K562 (cell line): Measurements from ENCODE around the gene TBX1. TPM values are rescaled to one million over a fixed set of nuclear protein-coding genes. Genes with fewer than 3 reads are reported as not detected.

ENCODE experiments used
- ATAC-seq: fragments of 200-7000 bp; cut with Tn5 transposase; 3 replicates; pipeline ENCODE4 v1.9.1; 2020; ENCODE audit warnings: moderate library complexity
- BruUV-seq: library from RNA; stranded (reverse); fragments of 400-500 nt; replicated peaks from 2 replicates; lab custom pipeline; 2021; lab: Mats Ljungman, UMichigan
- CTCF ChIA-PET: fragments of 300-600 bp; formaldehyde crosslinking; extraction: SDS; loops from one replicate; lab custom pipeline; 2021; ENCODE audit warnings: low intra/inter-chr PET ratio; lab: Yijun Ruan, JAX
- POLR2A ChIA-PET: fragments of 300-600, 350-650 bp; sonication (Branson Sonifier 250); formaldehyde crosslinking; extraction: SDS; loops from one replicate; lab custom pipeline; 2021; ENCODE audit warnings: antibody characterized with exemption, inconsistent platforms; lab: Yijun Ruan, JAX
- DNase-seq, 4 experiments: peaks; one replicate each; pipeline versions ENCODE4 v3.0.0 to v3.0.0-alpha.2; 2011 to 2018; ENCODE audit warnings: low spot score in 3 of 4, mixed read lengths in 3 of 4; ENCODE audit errors: extremely low read depth in 1 of 4
- FAIRE-seq: peaks from 2 replicates; lab custom pipeline; 2011; peaks lifted over from hg19 to GRCh38; lab: Jason Lieb, UNC
- H2AFZ ChIP-seq: 2 replicates; pipeline ENCODE4 v1.6.0; 2011; ENCODE audit warnings: low read depth, low read length, control low read depth, inconsistent platforms
- H3K27ac ChIP-seq: fragments of 200-600 bp; 3 replicates; pipeline ENCODE4 v1.8.0; 2011; ENCODE audit warnings: low read depth, mild to moderate bottlenecking, control low read depth, inconsistent platforms, low read length, moderate library complexity, mixed read lengths; ENCODE audit errors: extremely low read depth
- H3K27me3 ChIP-seq, 2 experiments: fragments of 300-600 bp in 1 of 2; 2 replicates in 1 of 2; 3 replicates in 1 of 2; pipeline versions ENCODE4 v1.6.0 to v1.8.0; 2011; ENCODE audit warnings: inconsistent platforms in 2 of 2, low read length in 2 of 2, mild to moderate bottlenecking in 1 of 2, mixed read lengths in 1 of 2, moderate library complexity in 1 of 2; ENCODE audit not compliant: control insufficient read depth in 2 of 2, insufficient read depth in 2 of 2
- H3K36me3 ChIP-seq: fragments of 300-600 bp; 3 replicates; pipeline ENCODE4 v1.8.0; 2011; ENCODE audit warnings: mild to moderate bottlenecking, low read length, inconsistent platforms; ENCODE audit not compliant: control insufficient read depth, insufficient read depth
- H3K4me1 ChIP-seq, 2 experiments: fragments of 200-600 bp in 1 of 2; replicated peaks in 1 of 2; 2 replicates in 1 of 2; 3 replicates in 1 of 2; pipeline versions ENCODE4 v1.5.1 to v1.8.0; 2011; ENCODE audit warnings: inconsistent platforms in 2 of 2, low read length in 2 of 2, mild to moderate bottlenecking in 1 of 2, mixed read lengths in 1 of 2, moderate library complexity in 1 of 2; ENCODE audit not compliant: control insufficient read depth in 2 of 2, insufficient read depth in 2 of 2
- H3K4me2 ChIP-seq: 2 replicates; pipeline ENCODE4 v1.6.1; 2011; ENCODE audit warnings: low read length, control low read depth, inconsistent platforms, mixed read lengths; ENCODE audit not compliant: insufficient read depth
- H3K4me3 ChIP-seq: fragments of 200-600 bp; sonication (generic), shearing (Covaris generic); 2 replicates; pipeline ENCODE4 v1.5.1; 2016; ENCODE audit warnings: control low read depth, inconsistent platforms
- H3K79me2 ChIP-seq: fragments of 200-600 bp; 3 replicates; pipeline ENCODE4 v1.8.0; 2011; ENCODE audit warnings: low read length, inconsistent platforms; ENCODE audit not compliant: control insufficient read depth, insufficient read depth
- H3K9ac ChIP-seq, 2 experiments: 2 replicates each; pipeline versions ENCODE4 v1.6.0 to v1.6.1; 2011; ENCODE audit warnings: low read depth in 2 of 2, low read length in 2 of 2, control low read depth in 1 of 2, inconsistent platforms in 1 of 2, mild to moderate bottlenecking in 1 of 2, mixed read lengths in 1 of 2; ENCODE audit not compliant: insufficient read depth in 1 of 2
- H3K9me1 ChIP-seq: one replicate; pipeline ENCODE4 v1.6.0; 2011; ENCODE audit warnings: inconsistent platforms, mild to moderate bottlenecking, low read length, moderate library complexity; ENCODE audit not compliant: control insufficient read depth, insufficient read depth
- H3K9me3 ChIP-seq: replicated peaks from 2 replicates; pipeline ENCODE4 v1.5.1; 2011; ENCODE audit warnings: low read depth, low read length, inconsistent platforms; ENCODE audit not compliant: control insufficient read depth, insufficient read depth
- H4K20me1 ChIP-seq: replicated peaks from 2 replicates; pipeline ENCODE4 v1.6.1; 2011; ENCODE audit warnings: low read length, inconsistent platforms, mixed read lengths; ENCODE audit not compliant: control insufficient read depth, insufficient read depth
- HNRNPL ChIP-seq: fragments of 200-400 bp; formaldehyde crosslinking; IDR thresholded peaks from 2 replicates; pipeline ENCODE4 v1.6.1; 2017; ENCODE audit warnings: low read depth, mild to moderate bottlenecking, low read length
- RBBP5 ChIP-seq: fragments of 200-600 bp; sonication (generic); IDR thresholded peaks from 2 replicates; pipeline ENCODE4 v1.6.1; 2012; ENCODE audit warnings: borderline replicate concordance, mild to moderate bottlenecking, low read length, control low read depth, inconsistent platforms; ENCODE audit not compliant: insufficient read depth, poor library complexity, severe bottlenecking
- RBM14 ChIP-seq: fragments of 200-400 bp; formaldehyde crosslinking; IDR thresholded peaks from 2 replicates; pipeline ENCODE4 v1.6.1; 2018; ENCODE audit warnings: low read depth, mild to moderate bottlenecking, low read length, moderate library complexity, borderline replicate concordance; ENCODE audit not compliant: insufficient read depth
- ZNF589 ChIP-seq: fragments of 200-800 bp; sonication (Bioruptor generic); IDR thresholded peaks from 2 replicates; pipeline ENCODE4 v1.6.1; 2016; ENCODE audit warnings: low read depth, missing genetic modification characterization, missing compliant biosample characterization
- WGBS: fragments of 100-300 bp; shearing (Covaris generic); methylation state at CpG from one replicate; pipeline ENCODE4 v1.1.6; 2016; ENCODE audit warnings: low coverage, mixed read lengths; ENCODE audit not compliant: insufficient coverage; ENCODE audit errors: missing lambda C conversion rate; 5-methylcytosine and 5-hydroxymethylcytosine counted together
- in situ Hi-C: fragments of 300-500 bp; cut with MboI; formaldehyde crosslinking; loops from 4 replicates; pipeline ENCODE4 v1.15.0; 2018; ENCODE audit warnings: inconsistent platforms, mixed read lengths
- intact Hi-C: fragments of 100-400 bp; cut with micrococcal nuclease; formaldehyde crosslinking; loops from 2 replicates; pipeline ENCODE4 v1.14.2; 2022
- polyA plus RNA-seq, 8 experiments: library from polyadenylated mRNA; depleted of rRNA in 4 of 8; stranded (reverse) in 5 of 8; unstranded in 3 of 8; fragments of >200 nt; fragmentation: Nextera tagmentation in 2 of 8; fragmentation: Illumina TruSeq in 1 of 8; extraction: Ambion mirVana in 2 of 8; extraction: Trizol in 1 of 8; gene quantifications; 2 replicates each; pipeline versions ENCODE4 v1.2.1 to v1.2.3, GENCODE V29; 2011 to 2014; ENCODE audit warnings: inconsistent platforms in 1 of 8, missing spikeins in 1 of 8
- total RNA-seq, 7 experiments: library from RNA; depleted of rRNA in 6 of 7; stranded (reverse); fragments of >200 nt in 6 of 7; fragmentation: Illumina TruSeq in 2 of 7; extraction: Trizol in 2 of 7; gene quantifications; 2 replicates each; pipeline versions ENCODE4 v1.2.1 to v1.2.3, GENCODE V29; 2011 to 2021; ENCODE audit warnings: low replicate concordance in 1 of 7

TBX1 gene
- total and polyA plus RNA-seq, 9 of the 15 experiments (the other 6 are each of a cell fraction or from before 2014, with no cell fraction given), result 0.07 to 35.0 (median 3.9) TPM

GRCh38 chr22:19766240-19766510, 5.6 kb downstream of the TBX1 start:
- peaks cover 0 to 14% of the 10 kb centered on the region in 2 experiments; a peak in 2 of 5 replicates for H3K27me3 ChIP-seq
- H3K36me3 ChIP-seq, result peaks cover 8% of the 10 kb centered on the region; the same call in 1 of the 3 replicates
- H3K27ac ChIP-seq, result no peak overlapping the region; the same call in 2 of the 3 replicates
- ATAC-seq, result no peak
- POLR2A ChIA-PET, result interaction anchor here (0.7 to 6.7 kb wide), 4 partner anchors 10 to 34 kb away, joined by 4 to 78 read pairs (median 21); no protein-coding TSS in a partner anchor
- CTCF ChIA-PET, result interaction anchor here (1.7 kb wide), 1 partner anchor 10 kb away, joined by 9 read pairs; no protein-coding TSS in a partner anchor
- peak overlapping the region in 1 of 2 experiments; percentile 74; a peak in 2 of 4 replicates for H3K9ac ChIP-seq
- H3K4me1 ChIP-seq, result peaks cover 6 to 91% of the 10 kb centered on the region in 2 experiments; a peak in 3 of 5 replicates
- TF ChIP-seq ZNF589 (no peak), RBBP5 (peak; percentile 36), RBM14 (0 out of 2 replicates have a peak, but pooled peaks have one; percentile 21), HNRNPL (0 out of 2 replicates have a peak, but pooled peaks have one; percentile 14)
- in situ Hi-C loops, result no loop called here
- 54% methylated on average over 36 of the region's 36 CpGs for WGBS
- H2AFZ ChIP-seq, result no peak overlapping the region
- DNase-seq, result no peak
- intact Hi-C loops, result loop anchor here (2.0 kb wide), 1 partner anchor 35 kb away; no protein-coding TSS in a partner anchor
- BruUV-seq, result no TSS peak
- H3K4me2 ChIP-seq, result no peak overlapping the region
- no peaks in the 10 kb centered on the region for H3K9me3 ChIP-seq
- H3K79me2 ChIP-seq, result peaks cover 23% of the 10 kb centered on the region
- no peak for FAIRE-seq
- H4K20me1 ChIP-seq, result 0 out of 2 replicates have a peak, but pooled peaks cover 3% of the 10 kb centered on the region
- peak overlapping the region; percentile 34 for H3K4me3 ChIP-seq
- peaks cover 6% of the 10 kb centered on the region for H3K9me1 ChIP-seq
